ENCODE measurements around the gene PPID.

The PPID gene

GRCh38 chr4:158682066-158682465 lies 41.1 kb downstream of the PPID start:
- POLR2A ChIA-PET (ENCODE audit: low non-redundant PET), result no interaction called here
- H3K27ac ChIP-seq, result no peak overlapping the region
- CTCF ChIA-PET, result no interaction called here
- no peak for DNase-seq (ENCODE audit: low spot score)
- TF ChIP-seq CTCF (conservative IDR thresholded peaks at IDR 0.05; ENCODE audit: low read depth), result no peak

DNA sequence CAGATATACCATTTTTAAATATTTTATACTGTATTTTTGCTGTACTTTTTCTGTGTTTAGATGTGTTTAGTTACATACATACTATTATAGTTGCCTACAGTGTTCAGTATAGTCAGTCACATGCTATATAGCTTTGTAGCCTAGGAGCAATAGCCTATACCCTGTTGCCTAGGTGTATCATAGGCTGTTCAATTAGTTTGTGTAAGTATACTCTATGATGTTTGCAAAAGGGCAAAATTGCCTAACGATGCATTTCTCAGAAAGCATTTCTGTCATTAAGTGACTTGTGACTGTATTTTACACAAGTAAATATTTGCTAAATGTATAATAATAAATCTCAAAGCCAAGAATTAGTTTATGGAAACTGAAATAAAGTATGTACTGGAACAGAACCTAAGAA lies 41.6 kb downstream of the PPID start:
- CTCF ChIA-PET, result no interaction called here
- H3K27ac ChIP-seq, result no peak overlapping the region
- POLR2A ChIA-PET (ENCODE audit: low non-redundant PET), result no interaction called here
- no peak for DNase-seq (ENCODE audit: low spot score)
- no peak for TF ChIP-seq CTCF (conservative IDR thresholded peaks at IDR 0.05; ENCODE audit: low read depth)

- ChIA-PET CTCF (interaction anchor here (0.7 kb wide), 1 partner anchor 12 kb away, joined by 3 read pairs; no protein-coding TSS in a partner anchor), POLR2A (ENCODE audit: low non-redundant PET) (no interaction called here)
Measured at GRCh38 chr4:158678767-158679166, 44.4 kb downstream of the PPID start.

GRCh38 chr4:158676076-158676475 lies 47.1 kb downstream of the PPID start:
- no peak for TF ChIP-seq CTCF (conservative IDR thresholded peaks at IDR 0.05; ENCODE audit: low read depth)
- ChIA-PET POLR2A (ENCODE audit: low non-redundant PET) (no interaction called here), CTCF (no interaction called here)
- no peak for DNase-seq (ENCODE audit: low spot score)
- no peak overlapping the region for H3K27ac ChIP-seq

More at GRCh38 chr4:158678767-158679166, 44.4 kb downstream of the PPID start:
- TF ChIP-seq CTCF (conservative IDR thresholded peaks at IDR 0.05; ENCODE audit: low read depth), result no peak
- DNase-seq (ENCODE audit: low spot score), result no peak
- no peak overlapping the region for H3K27ac ChIP-seq

GRCh38 chr4:158673633-158674032 lies 49.6 kb downstream of the PPID start:
- ChIA-PET POLR2A (ENCODE audit: low non-redundant PET) (no interaction called here), CTCF (no interaction called here)
- no peak for DNase-seq (ENCODE audit: low spot score)
- no peak overlapping the region for H3K27ac ChIP-seq
- no peak for TF ChIP-seq CTCF (conservative IDR thresholded peaks at IDR 0.05; ENCODE audit: low read depth)

DNA sequence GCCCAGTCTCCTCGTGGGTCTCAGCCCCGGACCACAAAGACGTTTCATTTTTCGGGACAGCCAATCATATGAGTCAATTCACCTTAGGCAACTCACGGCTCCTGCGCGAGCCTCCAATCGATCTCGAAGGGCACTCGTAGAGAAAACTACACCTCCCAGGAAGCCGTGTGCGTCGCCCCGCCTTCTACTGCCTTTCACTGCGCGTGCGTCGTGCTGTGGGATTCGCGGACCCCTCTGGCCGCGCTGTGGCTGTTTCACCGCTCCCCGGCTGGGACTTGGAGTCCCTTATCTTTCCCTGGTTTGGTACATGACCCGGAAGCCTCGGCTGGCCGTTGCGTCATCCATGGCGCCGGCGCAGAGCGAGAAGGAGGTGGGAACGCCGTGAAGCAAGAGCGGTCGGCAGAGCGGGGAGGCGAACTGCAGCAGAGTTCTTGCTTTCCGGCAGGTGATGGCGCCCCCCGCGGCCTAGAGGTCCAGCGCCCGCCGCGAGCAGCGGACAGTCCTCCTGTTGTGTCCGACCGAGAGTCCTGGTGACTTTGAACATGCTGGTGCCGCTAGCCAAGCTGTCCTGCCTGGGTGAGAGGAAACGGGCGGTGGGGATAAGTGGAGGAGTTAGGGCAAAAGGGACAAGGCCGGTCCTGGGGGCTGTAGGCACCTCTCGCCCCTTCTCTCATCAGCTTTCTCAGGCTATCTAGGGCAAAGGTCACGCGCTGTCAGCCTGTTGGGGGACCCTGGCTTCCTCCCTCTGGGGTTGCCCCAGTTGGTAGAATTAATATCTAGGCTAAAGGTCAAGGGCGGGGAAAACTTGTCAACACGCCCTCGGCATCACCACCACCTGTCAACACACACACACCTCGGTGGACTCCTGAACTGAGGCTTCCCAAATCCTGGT lies 51.0 kb downstream of the PPID start, which contains the start of gene ETFDH:
Gene ETFDH, plus strand, starts transcription at position 382 of the 892 bp plus-strand sequence. Its CDS starts 161 bp downstream, at position 543.
- TF ChIP-seq CTCF (conservative IDR thresholded peaks at IDR 0.05; ENCODE audit: low read depth), result peak; percentile 88
- ChIA-PET CTCF (interaction anchor here (0.5 to 0.8 kb wide), 5 partner anchors 14 to 1749 kb away, joined by 3 to 5 read pairs (median 3); no protein-coding TSS in a partner anchor), POLR2A (ENCODE audit: low non-redundant PET) (no interaction called here)
- DNase-seq (ENCODE audit: low spot score), result peak; percentile 96
- peak within 1 kb of the TSS; percentile 93 for H3K27ac ChIP-seq
